Activated T-helper 1 cell treated with anti-CD3 and anti-CD28 coated beads, Interleukin-12 subunit alpha, Interleukin-12 subunit beta, Interleukin-2, Interleukin-4 antibody, amounts not matched to agents 30 ng/mL and 10 ng/mL and 1 ng/mL, durations not matched to agents 14 hours and 24 hours and 36 hours (primary cell): Measurements from ENCODE around the gene SLFN11. TPM values are rescaled to one million over a fixed set of nuclear protein-coding genes. Genes with fewer than 3 reads are reported as not detected.
"Not testable (repeated sequence)": the region's sequence is repeated elsewhere in the genome, so short reads cannot be mapped to it uniquely, and the experiment has no call there.

Source experiments
- DNase-seq: peaks from one replicate; pipeline ENCODE4 v3.0.0; 2021; ENCODE audit warnings: low spot score
- H3K27ac Mint-ChIP-seq: one replicate; pipeline ENCODE4 v1.8.0; 2021; ENCODE audit warnings: mild to moderate bottlenecking, mixed read lengths
- H3K27me3 Mint-ChIP-seq: one replicate; pipeline ENCODE4 v1.8.0; 2022; ENCODE audit warnings: mild to moderate bottlenecking, moderate library complexity, mixed read lengths; ENCODE audit not compliant: insufficient read depth
- H3K36me3 Mint-ChIP-seq: one replicate; pipeline ENCODE4 v1.8.0; 2021; ENCODE audit warnings: low read depth, mixed read lengths
- H3K4me1 Mint-ChIP-seq: one replicate; pipeline ENCODE4 v1.8.0; 2021; ENCODE audit warnings: low read depth, mixed read lengths
- H3K4me3 Mint-ChIP-seq: one replicate; pipeline ENCODE4 v1.8.0; 2021; ENCODE audit warnings: mild to moderate bottlenecking, moderate library complexity, mixed read lengths
- H3K9me3 Mint-ChIP-seq: one replicate; pipeline ENCODE4 v1.8.0; 2021; ENCODE audit warnings: mixed read lengths
- intact Hi-C: fragments of 100-400 bp; cut with micrococcal nuclease; formaldehyde crosslinking; loops from one replicate; pipeline ENCODE4 v1.15.1; 2024
- total RNA-seq: library from RNA; stranded (reverse); gene quantifications from 2 replicates; pipeline ENCODE4 v1.2.3, GENCODE V29; 2022

Gene SLFN11
- total RNA-seq, 1 donor from 2014 or later: 70.8 TPM

GRCh38 chr17:35313875-35314409 is 59.5 kb downstream of the SLFN11 start:
- Mint-ChIP-seq H3K27me3 (no peaks in the 10 kb centered on the region), H3K4me3 (peak overlapping the region; percentile 81), H3K9me3 (peaks cover 6% of the 10 kb centered on the region), H3K36me3 (no peaks in the 10 kb centered on the region), H3K27ac (peak overlapping the region; percentile 88), H3K4me1 (peaks cover 50% of the 10 kb centered on the region)
- intact Hi-C loops: loop anchor here (1.0 to 2.0 kb wide), 8 partner anchors 27 to 273 kb away; partner anchors contain the start of genes AP2B1, NLE1, SLFN11 and SLFN12
- no peak for DNase-seq

GRCh38 chr17:35312790-35313711 is 60.4 kb downstream of the SLFN11 start:
- intact Hi-C loops: loop anchor here (1.0 to 2.0 kb wide), 12 partner anchors 28 to 434 kb away; partner anchors contain the start of genes AP2B1, NLE1, SLFN11 and SLFN12
- H3K27me3 Mint-ChIP-seq: peaks cover 2% of the 10 kb centered on the region
- peak; percentile 78 for DNase-seq
- peak overlapping the region; percentile 81 for H3K4me3 Mint-ChIP-seq
- H3K4me1 Mint-ChIP-seq: peaks cover 45% of the 10 kb centered on the region
- peaks cover 7% of the 10 kb centered on the region for H3K9me3 Mint-ChIP-seq
- H3K36me3 Mint-ChIP-seq: no peaks in the 10 kb centered on the region
- H3K27ac Mint-ChIP-seq: peak overlapping the region; percentile 88

- Mint-ChIP-seq H3K27me3 (peaks cover 7% of the 10 kb centered on the region), H3K9me3 (peaks cover 7% of the 10 kb centered on the region), H3K36me3 (peaks cover 1% of the 10 kb centered on the region), H3K27ac (no peak overlapping the region), H3K4me3 (no peak overlapping the region), H3K4me1 (peaks cover 41% of the 10 kb centered on the region)
- intact Hi-C loops: loop anchor here (1.0 to 2.0 kb wide), 6 partner anchors 120 to 435 kb away; partner anchors contain the start of genes NLE1 and SLFN12
- no peak for DNase-seq
These were observed 61.1 kb downstream of the SLFN11 start for GRCh38 chr17:35312346-35312745.

GRCh38 chr17:35309345-35309744 is 64.1 kb downstream of the SLFN11 start:
- DNase-seq, H3K27ac Mint-ChIP-seq, H3K27me3 Mint-ChIP-seq, intact Hi-C loops, H3K4me3 Mint-ChIP-seq, H3K36me3 Mint-ChIP-seq: not testable (repeated sequence)
- Mint-ChIP-seq H3K4me1 (peaks cover 23% of the 10 kb centered on the region), H3K9me3 (peaks cover 23% of the 10 kb centered on the region)

Other genes starting within 250 kb of the SLFN11 start
- 51.1 and 54.4 TPM in 2 replicates for gene NLE1, start 231.3 kb downstream of the SLFN11 start, total RNA-seq
- not detected in 2 replicates for gene UNC45B, start 225.8 kb downstream of the SLFN11 start, total RNA-seq
- gene SLC35G3, start 179.2 kb downstream of the SLFN11 start, total RNA-seq: not detected in 2 replicates
- 10.4 and 11.0 TPM in 2 replicates for gene SLFN5, start 130.5 kb downstream of the SLFN11 start, total RNA-seq
- 6.6 and 8.4 TPM in 2 replicates for gene SLFN12, start 58.9 kb upstream of the SLFN11 start, total RNA-seq
- 32.2 and 32.7 TPM in 2 replicates for gene SLFN13, start 75.1 kb upstream of the SLFN11 start, total RNA-seq
- 45.2 and 49.3 TPM in 2 replicates for gene SLFN12L, start 164.1 kb upstream of the SLFN11 start, total RNA-seq
- 0.05 and 0.10 TPM in 2 replicates for gene SLFN14, start 187.2 kb upstream of the SLFN11 start, total RNA-seq
- 5.0 and 5.9 TPM in 2 replicates for gene PEX12, start 204.9 kb upstream of the SLFN11 start, total RNA-seq
- gene AP2B1, start 213.7 kb upstream of the SLFN11 start, total RNA-seq: 156 and 167 TPM in 2 replicates